Cardiac muscle cell (in vitro differentiated cells and primary cell): ENCODE measurements around the gene FAM107B. TPM values are rescaled to one million over a fixed set of nuclear protein-coding genes. Genes with fewer than 3 reads are reported as not detected.

Source experiments
- DNase-seq, 2 donors: peaks; one replicate each; pipeline versions ENCODE4 v3.0.0 to v3.0.0-alpha.2; 2010 to 2017; ENCODE audit warnings: low read depth in 1 of 2, low spot score in 1 of 2
- H3K27ac ChIP-seq: fragments of 200-600 bp; sonication (generic); 2 replicates; pipeline ENCODE4 v1.5.1; 2016
- H3K27me3 ChIP-seq: fragments of 200-600 bp; sonication (generic); 2 replicates; pipeline ENCODE4 v1.6.0; 2016; ENCODE audit warnings: control low read depth
- H3K36me3 ChIP-seq: fragments of 200-600 bp; sonication (generic); 2 replicates; pipeline ENCODE4 v1.5.1; 2016; ENCODE audit warnings: control low read depth
- H3K4me1 ChIP-seq: fragments of 200-600 bp; sonication (generic); 2 replicates; pipeline ENCODE4 v1.8.1; 2017; ENCODE audit warnings: low read depth, mild to moderate bottlenecking, mixed run types
- H3K4me3 ChIP-seq: fragments of 200-600 bp; sonication (generic); 2 replicates; pipeline ENCODE4 v1.5.1; 2016; ENCODE audit warnings: mild to moderate bottlenecking
- H3K9me3 ChIP-seq: fragments of 200-600 bp; sonication (generic); 2 replicates; pipeline ENCODE4 v1.5.1; 2017; ENCODE audit warnings: low read depth, mild to moderate bottlenecking, control low read depth
- polyA plus RNA-seq: library from polyadenylated mRNA; unstranded; fragments of >200 nt; fragmentation: Nextera tagmentation; extraction: Ambion mirVana; gene quantifications from 2 replicates; pipeline ENCODE4 v1.2.1, GENCODE V29; 2016
- total RNA-seq: library from RNA; depleted of rRNA; stranded (reverse); fragments of >200 nt; gene quantifications from 2 replicates; pipeline ENCODE4 v1.2.3, GENCODE V29; 2016
- TF ChIP-seq, protein P1 (sequence below): IDR thresholded peaks from 2 replicates; pipeline ENCODE4 v1.5.1; 2012; ENCODE audit warnings: low read depth, mild to moderate bottlenecking, low read length

FAM107B gene
- total and polyA plus RNA-seq, 2 experiments from 2014 or later = 6.0 to 9.6 TPM

DNA sequence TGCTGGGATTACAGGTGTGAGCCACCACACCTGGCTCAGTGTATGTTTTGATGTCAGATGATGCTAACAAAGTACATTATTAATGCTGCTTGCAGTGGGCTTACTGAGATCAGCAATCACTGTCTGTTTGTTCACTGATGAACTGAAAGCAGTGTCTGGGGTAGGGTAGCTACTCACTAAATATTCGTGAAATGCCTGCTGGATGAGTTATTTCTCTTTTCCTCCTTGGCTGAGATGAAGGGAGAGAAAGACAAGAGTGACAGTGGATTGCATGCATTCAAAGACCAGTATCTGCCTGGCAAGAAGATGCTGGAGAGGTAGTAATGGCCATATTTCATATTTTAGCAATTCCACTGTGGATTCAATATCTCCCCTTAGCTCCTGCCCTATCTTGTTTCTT is 32.3 kb downstream of the FAM107B start:
- H3K4me1 ChIP-seq = peaks cover 6% of the 10 kb centered on the region
- DNase-seq = no peak
- no peak overlapping the region for H3K27ac ChIP-seq
- no peaks in the 10 kb centered on the region for H3K36me3 ChIP-seq
- H3K4me3 ChIP-seq = no peak overlapping the region
- TF ChIP-seq, protein P1, sequence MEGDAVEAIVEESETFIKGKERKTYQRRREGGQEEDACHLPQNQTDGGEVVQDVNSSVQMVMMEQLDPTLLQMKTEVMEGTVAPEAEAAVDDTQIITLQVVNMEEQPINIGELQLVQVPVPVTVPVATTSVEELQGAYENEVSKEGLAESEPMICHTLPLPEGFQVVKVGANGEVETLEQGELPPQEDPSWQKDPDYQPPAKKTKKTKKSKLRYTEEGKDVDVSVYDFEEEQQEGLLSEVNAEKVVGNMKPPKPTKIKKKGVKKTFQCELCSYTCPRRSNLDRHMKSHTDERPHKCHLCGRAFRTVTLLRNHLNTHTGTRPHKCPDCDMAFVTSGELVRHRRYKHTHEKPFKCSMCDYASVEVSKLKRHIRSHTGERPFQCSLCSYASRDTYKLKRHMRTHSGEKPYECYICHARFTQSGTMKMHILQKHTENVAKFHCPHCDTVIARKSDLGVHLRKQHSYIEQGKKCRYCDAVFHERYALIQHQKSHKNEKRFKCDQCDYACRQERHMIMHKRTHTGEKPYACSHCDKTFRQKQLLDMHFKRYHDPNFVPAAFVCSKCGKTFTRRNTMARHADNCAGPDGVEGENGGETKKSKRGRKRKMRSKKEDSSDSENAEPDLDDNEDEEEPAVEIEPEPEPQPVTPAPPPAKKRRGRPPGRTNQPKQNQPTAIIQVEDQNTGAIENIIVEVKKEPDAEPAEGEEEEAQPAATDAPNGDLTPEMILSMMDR = no peak
- no peaks in the 10 kb centered on the region for H3K27me3 ChIP-seq
- no peaks in the 10 kb centered on the region for H3K9me3 ChIP-seq

DNA sequence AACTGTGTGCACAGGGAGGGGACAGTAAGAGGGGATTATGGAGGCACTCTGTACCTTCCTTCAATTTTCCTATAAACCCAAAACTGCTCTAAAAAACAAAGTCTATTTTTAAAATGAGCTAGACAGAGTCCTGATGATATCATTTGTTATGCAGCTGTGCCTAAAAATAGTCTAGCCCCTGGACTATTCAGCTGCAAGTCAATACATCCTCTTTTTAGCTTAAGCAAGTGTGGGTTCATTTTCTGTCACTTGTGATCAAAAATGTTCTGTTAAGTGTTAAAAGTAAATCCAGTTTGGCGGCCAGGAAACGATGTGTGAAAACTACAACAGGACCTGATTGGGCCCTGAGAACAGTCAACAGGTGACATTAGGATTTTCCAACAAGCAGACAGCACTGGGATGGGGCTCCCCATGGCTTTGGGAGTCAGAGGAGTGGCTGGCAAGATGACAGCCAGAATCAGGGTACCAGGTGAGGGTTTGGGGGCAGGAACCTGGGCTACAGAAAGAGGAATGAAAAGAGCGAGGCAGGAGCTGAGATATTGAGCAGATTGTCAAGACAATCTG is 33.9 kb downstream of the FAM107B start:
- TF ChIP-seq, protein P1 = no peak

DNA sequence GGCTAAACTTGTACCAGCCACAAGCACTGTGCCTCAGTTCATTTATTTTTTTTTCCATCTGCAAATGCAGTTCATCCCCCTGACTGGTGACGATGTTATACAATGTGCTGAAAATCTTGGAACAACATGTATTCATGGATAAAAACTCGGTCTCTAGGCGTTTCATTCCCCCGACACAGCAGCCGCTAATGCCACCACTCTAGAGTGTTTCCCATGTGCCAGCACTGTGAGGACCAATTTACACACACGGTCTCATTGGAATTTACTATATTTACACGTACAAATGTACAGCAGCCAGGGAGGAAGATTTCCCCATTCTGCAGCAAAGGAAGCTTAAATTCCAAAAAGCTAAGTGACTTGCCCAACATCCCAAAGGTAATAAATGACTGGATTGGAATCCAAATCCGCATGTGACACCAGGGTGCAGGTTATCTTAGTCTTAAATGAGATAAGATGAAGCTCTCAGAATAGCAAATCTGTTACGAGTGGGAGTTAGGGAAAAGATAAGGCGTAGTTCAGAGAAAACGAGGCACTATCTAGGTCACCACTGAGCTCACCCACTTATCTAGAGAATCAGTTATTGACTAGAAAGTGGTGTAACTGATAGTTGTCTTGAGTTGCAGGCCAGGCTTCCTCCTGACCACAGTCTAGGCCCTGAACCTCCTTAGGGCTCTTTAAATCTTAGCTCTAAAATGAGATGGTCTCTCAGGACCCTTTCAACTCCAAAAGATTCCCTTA is 36.7 kb downstream of the FAM107B start:
- TF ChIP-seq, protein P1 = no peak
- no peak for DNase-seq
- peak overlapping the region; percentile 90 for H3K27ac ChIP-seq
- no peaks in the 10 kb centered on the region for H3K36me3 ChIP-seq
- H3K27me3 ChIP-seq = no peaks in the 10 kb centered on the region
- H3K4me1 ChIP-seq = peaks cover 19% of the 10 kb centered on the region
- H3K9me3 ChIP-seq = no peaks in the 10 kb centered on the region
- H3K4me3 ChIP-seq = no peak overlapping the region

More for the DNA sequence above, 33.9 kb downstream of the FAM107B start:
- H3K4me3 ChIP-seq = no peak overlapping the region
- H3K9me3 ChIP-seq = no peaks in the 10 kb centered on the region
- H3K27me3 ChIP-seq = no peaks in the 10 kb centered on the region
- no peak for DNase-seq
- peaks cover 19% of the 10 kb centered on the region for H3K4me1 ChIP-seq
- H3K27ac ChIP-seq = no peak overlapping the region
- no peaks in the 10 kb centered on the region for H3K36me3 ChIP-seq

DNA sequence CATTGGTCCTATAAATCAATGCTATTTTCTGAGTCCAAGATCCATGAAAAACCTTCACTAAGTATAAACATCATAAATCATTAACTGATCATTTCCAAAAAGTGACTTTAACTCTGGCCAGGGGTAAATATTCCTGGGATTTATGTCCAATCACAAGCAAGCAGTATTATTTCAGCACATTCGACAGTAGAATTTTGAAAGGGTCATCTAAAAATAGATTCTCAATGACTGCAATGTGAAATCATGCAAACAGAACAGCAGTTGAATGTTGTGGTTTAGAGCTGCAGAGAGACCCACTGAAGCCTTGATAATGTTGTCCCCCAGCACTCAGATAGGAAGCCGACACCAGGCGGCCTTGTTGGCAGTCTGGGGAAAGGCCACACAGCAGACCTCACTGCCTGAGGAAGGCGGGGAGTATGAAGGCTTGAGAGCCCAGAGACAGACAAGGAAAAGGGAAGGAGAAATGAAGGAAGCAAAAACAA is 38.1 kb downstream of the FAM107B start:
- peak overlapping the region; percentile 90 for H3K27ac ChIP-seq
- peaks cover 19% of the 10 kb centered on the region for H3K4me1 ChIP-seq
- no peak overlapping the region for H3K4me3 ChIP-seq
- no peaks in the 10 kb centered on the region for H3K36me3 ChIP-seq
- H3K27me3 ChIP-seq = no peaks in the 10 kb centered on the region
- TF ChIP-seq, protein P1 = no peak
- no peaks in the 10 kb centered on the region for H3K9me3 ChIP-seq
- DNase-seq = peak; percentile 77 to 83

DNA sequence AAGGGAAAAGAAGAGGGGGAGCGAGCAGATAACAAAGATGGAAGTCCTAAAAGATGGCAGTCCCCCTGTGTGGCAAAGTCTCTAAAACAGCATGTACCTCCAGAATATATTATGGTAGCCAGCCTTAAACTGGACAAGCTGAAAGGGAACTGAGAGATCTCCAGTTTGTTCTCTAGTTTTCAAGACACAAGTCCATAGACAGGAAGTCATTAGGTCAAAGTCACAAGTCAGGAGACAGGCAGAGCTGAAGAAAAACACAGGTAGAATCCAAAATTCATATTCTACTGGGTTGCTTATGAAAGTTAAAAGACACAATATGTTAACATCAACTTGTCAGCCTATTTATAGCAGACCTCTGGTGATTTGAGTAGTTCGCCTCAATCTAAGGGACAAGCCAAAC is 38.7 kb downstream of the FAM107B start:
- H3K4me1 ChIP-seq = peaks cover 19% of the 10 kb centered on the region
- peak overlapping the region; percentile 90 for H3K27ac ChIP-seq
- H3K9me3 ChIP-seq = no peaks in the 10 kb centered on the region
- no peak for DNase-seq
- H3K4me3 ChIP-seq = no peak overlapping the region
- H3K36me3 ChIP-seq = no peaks in the 10 kb centered on the region
- TF ChIP-seq, protein P1 = no peak
- no peaks in the 10 kb centered on the region for H3K27me3 ChIP-seq
